H9 (cell line): ENCODE measurements around the gene ZFP92. TPM values are rescaled to one million over a fixed set of nuclear protein-coding genes. Genes with fewer than 3 reads are reported as not detected.

Experiments used
- DNase-seq: peaks from one replicate; pipeline ENCODE4 v3.0.0-alpha.2; 2017
- H2AFZ ChIP-seq: one replicate; pipeline ENCODE4 v1.6.1; 2013; ENCODE audit warnings: mild to moderate bottlenecking, low read length, control low read depth, moderate library complexity
- H2AK5ac ChIP-seq: 2 replicates; pipeline ENCODE4 v1.6.1; 2013; ENCODE audit warnings: low read length, control low read depth, mixed read lengths; ENCODE audit not compliant: insufficient read length
- H2BK120ac ChIP-seq: one replicate; pipeline ENCODE4 v1.6.1; 2013; ENCODE audit warnings: low read depth, mild to moderate bottlenecking, low read length, control low read depth, inconsistent platforms; ENCODE audit not compliant: poor library complexity, severe bottlenecking
- H2BK12ac ChIP-seq: 2 replicates; pipeline ENCODE4 v1.6.1; 2013; ENCODE audit warnings: low read length, control low read depth, mixed read lengths, low read depth; ENCODE audit not compliant: insufficient read length
- H2BK15ac ChIP-seq: 2 replicates; pipeline ENCODE4 v1.6.1; 2013; ENCODE audit warnings: low read depth, low read length, control low read depth
- H2BK20ac ChIP-seq: one replicate; pipeline ENCODE4 v1.6.1; 2013; ENCODE audit warnings: low read depth, mild to moderate bottlenecking, low read length, control low read depth, inconsistent platforms; ENCODE audit not compliant: poor library complexity, severe bottlenecking
- H2BK5ac ChIP-seq: 2 replicates; pipeline ENCODE4 v1.6.1; 2013; ENCODE audit warnings: low read length, control low read depth, mixed read lengths; ENCODE audit not compliant: insufficient read length
- H3K14ac ChIP-seq: 2 replicates; pipeline ENCODE4 v1.6.1; 2013; ENCODE audit warnings: low read length, control low read depth; ENCODE audit not compliant: insufficient read depth
- H3K18ac ChIP-seq: 2 replicates; pipeline ENCODE4 v1.6.1; 2013; ENCODE audit warnings: low read depth, mild to moderate bottlenecking, mixed read lengths, low read length, control low read depth; ENCODE audit not compliant: insufficient read length
- H3K23ac ChIP-seq: 2 replicates; pipeline ENCODE4 v1.6.1; 2013; ENCODE audit warnings: low read length, control low read depth, mixed read lengths, low read depth; ENCODE audit not compliant: insufficient read length
- H3K23me2 ChIP-seq: 2 replicates; pipeline ENCODE4 v1.6.1; 2013; ENCODE audit warnings: low read depth, mild to moderate bottlenecking, mixed read lengths, low read length, control low read depth; ENCODE audit not compliant: insufficient read length, poor library complexity, severe bottlenecking
- H3K27ac ChIP-seq: 2 replicates; pipeline ENCODE4 v1.5.1; 2013; ENCODE audit warnings: low read length, control low read depth, mixed read lengths, low read depth; ENCODE audit not compliant: insufficient read length
- H3K27me3 ChIP-seq: 2 replicates; pipeline ENCODE4 v1.6.1; 2013; ENCODE audit warnings: low read length, control low read depth, inconsistent platforms; ENCODE audit not compliant: insufficient read depth
- H3K4ac ChIP-seq: 2 replicates; pipeline ENCODE4 v1.6.1; 2013; ENCODE audit warnings: low read depth, mild to moderate bottlenecking, control low read depth, inconsistent platforms, low read length, moderate library complexity
- H3K4me1 ChIP-seq: 2 replicates; pipeline ENCODE4 v1.6.1; 2013; ENCODE audit warnings: low read length, control low read depth, inconsistent platforms; ENCODE audit not compliant: insufficient read depth
- H3K4me2 ChIP-seq: 2 replicates; pipeline ENCODE4 v1.6.1; 2013; ENCODE audit warnings: low read length, control low read depth, mixed read lengths; ENCODE audit not compliant: insufficient read length, insufficient read depth
- H3K56ac ChIP-seq: 2 replicates; pipeline ENCODE4 v1.6.1; 2013; ENCODE audit warnings: low read depth, mild to moderate bottlenecking, mixed read lengths, low read length, control low read depth; ENCODE audit not compliant: insufficient read length
- H3K79me1 ChIP-seq: 2 replicates; pipeline ENCODE4 v1.6.1; 2013; ENCODE audit warnings: low read depth, mild to moderate bottlenecking, moderate library complexity, low read length, control low read depth, inconsistent platforms; ENCODE audit not compliant: insufficient read depth, poor library complexity, severe bottlenecking
- H3K79me2 ChIP-seq: 2 replicates; pipeline ENCODE4 v1.6.1; 2013; ENCODE audit warnings: low read length, control low read depth, inconsistent platforms; ENCODE audit not compliant: insufficient read depth
- H3K9ac ChIP-seq: 2 replicates; pipeline ENCODE4 v1.6.1; 2013; ENCODE audit warnings: low read length, control low read depth, mixed read lengths; ENCODE audit not compliant: insufficient read length; ENCODE audit errors: extremely low read depth
- H3K9me3 ChIP-seq: one replicate; pipeline ENCODE4 v1.6.1; 2013; ENCODE audit warnings: low read depth, low read length, inconsistent platforms; ENCODE audit not compliant: control insufficient read depth
- H3T11ph ChIP-seq: one replicate; pipeline ENCODE4 v1.6.1; 2013; ENCODE audit warnings: mild to moderate bottlenecking, low read length, control low read depth, inconsistent platforms
- H4K20me1 ChIP-seq: one replicate; pipeline ENCODE4 v1.6.1; 2013; ENCODE audit not compliant: control insufficient read depth, insufficient read length, insufficient read depth
- H4K5ac ChIP-seq: 2 replicates; pipeline ENCODE4 v1.6.1; 2013; ENCODE audit warnings: low read depth, mild to moderate bottlenecking, mixed read lengths, low read length, control low read depth; ENCODE audit not compliant: insufficient read length
- H4K8ac ChIP-seq: replicated peaks from 2 replicates; pipeline ENCODE4 v1.6.1; 2013; ENCODE audit warnings: low read length, control low read depth, mixed read lengths, low read depth; ENCODE audit not compliant: insufficient read length
- H4K91ac ChIP-seq: 2 replicates; pipeline ENCODE4 v1.6.1; 2013; ENCODE audit warnings: low read depth, mild to moderate bottlenecking, moderate library complexity, mixed read lengths, low read length, control low read depth; ENCODE audit not compliant: insufficient read length
- H3K27ac Mint-ChIP-seq, 3 experiments: 2 replicates in 2 of 3; 3 replicates in 1 of 3; pipeline ENCODE4 v1.8.0; 2020 to 2021; ENCODE audit warnings: mixed read lengths in 3 of 3, mild to moderate bottlenecking in 1 of 3, moderate library complexity in 1 of 3
- H3K27me3 Mint-ChIP-seq: 2 replicates; pipeline ENCODE4 v1.8.0; 2021; ENCODE audit warnings: low read depth, mild to moderate bottlenecking, moderate library complexity, mixed read lengths
- H3K36me3 Mint-ChIP-seq, 3 experiments: 2 replicates in 2 of 3; 3 replicates in 1 of 3; pipeline ENCODE4 v1.8.0; 2020 to 2021; ENCODE audit warnings: low read depth in 3 of 3, mixed read lengths in 3 of 3; ENCODE audit not compliant: insufficient read depth in 1 of 3
- H3K4me1 Mint-ChIP-seq, 2 experiments: 2 replicates each; pipeline ENCODE4 v1.8.0; 2020; ENCODE audit warnings: mixed read lengths in 2 of 2
- H3K4me3 Mint-ChIP-seq, 2 experiments: 2 replicates in 1 of 2; 3 replicates in 1 of 2; pipeline ENCODE4 v1.8.0; 2020 to 2021; ENCODE audit warnings: mild to moderate bottlenecking in 2 of 2, mixed read lengths in 2 of 2, moderate library complexity in 1 of 2
- H3K9me3 Mint-ChIP-seq, 2 experiments: 2 replicates in 1 of 2; 3 replicates in 1 of 2; pipeline ENCODE4 v1.8.0; 2020; ENCODE audit warnings: mild to moderate bottlenecking in 2 of 2, mixed read lengths in 2 of 2, moderate library complexity in 1 of 2
- WGBS: extraction: QIAGEN DNeasy Blood & Tissue Kit; methylation state at CpG from one replicate; pipeline ENCODE4 v1.1.7; 2013; ENCODE audit warnings: missing lambda C conversion rate, low lambda C conversion rate, mixed read lengths; ENCODE audit not compliant: insufficient read length; ENCODE audit errors: extremely low coverage; 5-methylcytosine and 5-hydroxymethylcytosine counted together
- total RNA-seq: library from RNA; stranded (reverse); gene quantifications from 2 replicates; pipeline ENCODE4 v1.2.1, GENCODE V29; 2021
- TF ChIP-seq, protein P1 (sequence below): fragments of 200-600 bp; sonication (generic); conservative IDR thresholded peaks from 3 replicates; pipeline ENCODE4 v1.8.0; 2021; ENCODE audit warnings: antibody characterized with exemption, mild to moderate bottlenecking

The ZFP92 gene
- total RNA-seq, 1 experiment from 2014 or later, result 0.68 TPM

DNA sequence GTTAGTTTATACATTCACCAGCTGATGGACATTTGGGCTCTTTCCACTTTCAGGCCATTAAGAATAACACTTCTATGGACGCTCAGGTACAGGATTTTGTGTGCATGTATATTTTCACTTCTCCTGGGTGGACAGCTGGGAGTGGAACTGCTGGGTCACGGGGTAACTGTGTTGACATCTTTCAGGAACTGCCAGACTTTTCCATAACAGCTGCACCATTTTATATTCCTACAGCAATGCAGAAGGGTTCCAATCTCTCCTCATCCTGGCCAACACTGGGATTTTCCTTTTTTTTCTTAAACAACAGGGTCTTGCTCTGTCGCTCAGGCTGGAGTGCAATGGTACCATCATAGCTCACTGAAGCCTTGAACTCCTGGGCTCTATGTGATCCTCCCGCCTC, 47.2 kb downstream of the ZFP92 start:
- no peaks in the 10 kb centered on the region for H3K4me1 Mint-ChIP-seq
- no peaks in the 10 kb centered on the region for H3K4me1 ChIP-seq

More for the DNA sequence above, 47.2 kb downstream of the ZFP92 start:
- Histone ChIP-seq H4K8ac (no peak overlapping the region), H2AFZ (no peak overlapping the region), H3K9ac (no peak overlapping the region), H4K20me1 (no peaks in the 10 kb centered on the region), H3K14ac (no peak overlapping the region), H3T11ph (no peak overlapping the region), H3K4me2 (no peak overlapping the region), H2BK120ac (no peak overlapping the region), H2BK15ac (no peak overlapping the region), H4K91ac (no peak overlapping the region), H3K56ac (no peak overlapping the region), H4K5ac (no peak overlapping the region), H2BK5ac (no peak overlapping the region), H3K4ac (no peak overlapping the region), H3K27ac (no peak overlapping the region), H2AK5ac (no peak overlapping the region), H3K79me2 (no peaks in the 10 kb centered on the region), H2BK12ac (no peak overlapping the region), H3K23ac (no peak overlapping the region), H3K9me3 (peaks cover 49% of the 10 kb centered on the region), H3K18ac (no peak overlapping the region), H3K23me2 (no peaks in the 10 kb centered on the region), H3K27me3 (no peaks in the 10 kb centered on the region), H3K79me1 (no peaks in the 10 kb centered on the region), H2BK20ac (no peak overlapping the region)
- Mint-ChIP-seq H3K27ac (no peak overlapping the region), H3K4me3 (no peak overlapping the region; a peak in 1 of 5 replicates), H3K27me3 (no peaks in the 10 kb centered on the region), H3K9me3 (peaks cover 73 to 82% of the 10 kb centered on the region in 2 experiments), H3K36me3 (peaks cover 32 to 65% (median 40%) of the 10 kb centered on the region in 3 experiments)
- WGBS, result no CpG with 5 or more reads among the region's 4 CpGs
- DNase-seq, result no peak
- TF ChIP-seq, protein P1, sequence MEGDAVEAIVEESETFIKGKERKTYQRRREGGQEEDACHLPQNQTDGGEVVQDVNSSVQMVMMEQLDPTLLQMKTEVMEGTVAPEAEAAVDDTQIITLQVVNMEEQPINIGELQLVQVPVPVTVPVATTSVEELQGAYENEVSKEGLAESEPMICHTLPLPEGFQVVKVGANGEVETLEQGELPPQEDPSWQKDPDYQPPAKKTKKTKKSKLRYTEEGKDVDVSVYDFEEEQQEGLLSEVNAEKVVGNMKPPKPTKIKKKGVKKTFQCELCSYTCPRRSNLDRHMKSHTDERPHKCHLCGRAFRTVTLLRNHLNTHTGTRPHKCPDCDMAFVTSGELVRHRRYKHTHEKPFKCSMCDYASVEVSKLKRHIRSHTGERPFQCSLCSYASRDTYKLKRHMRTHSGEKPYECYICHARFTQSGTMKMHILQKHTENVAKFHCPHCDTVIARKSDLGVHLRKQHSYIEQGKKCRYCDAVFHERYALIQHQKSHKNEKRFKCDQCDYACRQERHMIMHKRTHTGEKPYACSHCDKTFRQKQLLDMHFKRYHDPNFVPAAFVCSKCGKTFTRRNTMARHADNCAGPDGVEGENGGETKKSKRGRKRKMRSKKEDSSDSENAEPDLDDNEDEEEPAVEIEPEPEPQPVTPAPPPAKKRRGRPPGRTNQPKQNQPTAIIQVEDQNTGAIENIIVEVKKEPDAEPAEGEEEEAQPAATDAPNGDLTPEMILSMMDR, result no peak
